GM10847 (cell line): ENCODE results near the gene PLCB1.

Experiments used
- POLR2A ChIP-seq: IDR thresholded peaks from 2 replicates; pipeline ENCODE4 v1.6.1; 2011; ENCODE audit not compliant: insufficient read length; ENCODE audit errors: extremely low read depth

The PLCB1 gene

GRCh38 chr20:8862092-8862491 lies 730.0 kb downstream of the PLCB1 start:
- no peak for TF ChIP-seq POLR2A

GRCh38 chr20:8865636-8866035 lies 733.6 kb downstream of the PLCB1 start:
- TF ChIP-seq POLR2A = no peak

GRCh38 chr20:8867038-8867740 lies 735.1 kb downstream of the PLCB1 start:
- no peak for TF ChIP-seq POLR2A

GRCh38 chr20:8870652-8871051 lies 738.6 kb downstream of the PLCB1 start:
- TF ChIP-seq POLR2A = no peak

DNA sequence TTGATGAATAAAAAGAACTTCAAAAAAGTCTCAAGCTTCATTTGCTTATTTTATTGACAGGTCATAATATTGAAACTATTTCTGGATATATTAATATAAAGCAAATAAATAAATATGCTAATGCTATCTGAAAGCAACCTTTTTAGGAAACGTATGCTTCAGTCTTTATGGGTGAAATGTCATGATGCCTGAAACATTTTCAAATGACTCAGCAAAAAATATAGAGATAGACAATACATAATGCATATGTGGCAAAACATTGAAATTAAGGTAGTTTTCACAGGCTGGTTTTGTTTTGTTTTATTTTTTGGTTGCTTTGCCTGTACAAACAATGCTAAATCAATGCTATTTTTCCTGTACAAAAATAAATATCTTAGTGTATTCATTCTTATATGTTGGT lies 742.4 kb downstream of the PLCB1 start:
- TF ChIP-seq POLR2A = no peak

DNA sequence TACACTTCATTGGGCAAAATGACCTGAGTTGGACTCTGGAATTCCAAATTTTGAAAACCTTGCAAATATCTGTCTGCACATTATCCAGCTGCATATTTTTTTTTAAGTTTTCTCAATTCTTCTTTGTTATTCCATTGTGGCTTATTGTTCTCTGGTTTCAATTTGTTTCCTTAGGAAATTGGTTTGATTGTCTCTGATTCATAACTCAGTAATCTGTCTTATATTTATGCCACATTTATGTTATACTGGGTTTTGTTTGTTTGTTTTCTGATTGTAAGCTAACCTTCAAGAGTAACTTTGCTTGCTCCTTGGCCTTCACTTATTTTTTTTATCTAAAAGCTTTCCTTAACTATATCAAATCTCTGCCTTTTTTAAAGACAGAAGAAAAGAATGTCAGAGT lies 743.5 kb downstream of the PLCB1 start:
- no peak for TF ChIP-seq POLR2A

GRCh38 chr20:8876366-8876765 lies 744.3 kb downstream of the PLCB1 start:
- no peak for TF ChIP-seq POLR2A

- no peak for TF ChIP-seq POLR2A
Observed at GRCh38 chr20:8877294-8877693, 745.2 kb downstream of the PLCB1 start.

DNA sequence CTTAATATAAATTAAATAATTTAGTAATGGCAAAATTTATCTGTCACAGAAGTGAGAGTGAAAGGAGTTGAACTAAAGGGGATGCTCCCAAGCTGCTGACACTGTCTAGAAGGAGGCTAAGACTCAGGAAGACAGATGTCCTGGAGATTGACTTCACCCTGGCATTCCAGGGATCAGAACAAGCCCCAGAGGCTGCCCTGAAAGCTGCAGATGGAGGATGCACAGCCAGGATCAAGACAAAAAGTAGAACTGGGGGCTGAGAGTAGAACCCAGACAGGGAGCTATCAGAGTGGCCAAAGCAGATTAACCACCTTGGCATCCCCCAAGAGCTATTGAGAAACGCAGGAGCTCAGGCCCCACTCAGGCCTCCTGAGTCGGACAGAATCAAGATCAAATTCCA lies 747.6 kb downstream of the PLCB1 start:
- no peak for TF ChIP-seq POLR2A

DNA sequence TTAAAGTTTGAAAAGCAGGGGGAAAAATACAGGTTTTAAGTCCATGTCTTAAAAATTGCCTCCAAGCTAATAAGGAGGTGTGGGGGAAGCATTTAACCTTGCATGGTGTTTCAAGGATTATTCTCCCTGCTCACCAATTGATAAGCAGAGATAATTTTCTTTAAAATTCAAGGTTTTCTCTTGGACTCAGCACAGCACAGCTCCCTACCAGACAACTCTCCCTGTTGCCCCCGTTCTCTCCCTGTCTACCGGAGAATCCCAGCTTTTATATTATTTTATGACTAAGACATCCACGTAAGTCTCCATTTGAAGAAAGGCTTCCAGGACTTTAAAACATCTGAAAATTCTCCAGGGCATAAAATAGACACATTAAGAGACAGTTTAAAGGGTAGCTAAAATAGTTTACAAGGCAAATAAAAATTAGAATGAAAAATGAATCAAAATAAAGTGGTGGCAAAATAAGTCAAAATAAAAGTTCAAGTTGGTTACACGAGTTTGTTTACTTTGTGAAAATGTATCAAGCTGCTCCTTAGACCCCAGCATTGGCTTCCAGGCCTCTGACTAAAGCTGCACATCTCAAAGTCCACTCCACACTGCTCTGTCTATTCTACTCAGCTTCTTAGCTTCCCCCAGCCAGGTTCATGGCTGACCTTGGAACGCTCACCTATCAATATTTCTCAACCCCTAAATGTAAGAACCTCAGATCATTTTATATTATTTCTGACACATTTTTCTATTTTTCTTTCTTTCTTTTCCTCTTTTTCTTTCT lies 748.2 kb downstream of the PLCB1 start:
- no peak for TF ChIP-seq POLR2A

DNA sequence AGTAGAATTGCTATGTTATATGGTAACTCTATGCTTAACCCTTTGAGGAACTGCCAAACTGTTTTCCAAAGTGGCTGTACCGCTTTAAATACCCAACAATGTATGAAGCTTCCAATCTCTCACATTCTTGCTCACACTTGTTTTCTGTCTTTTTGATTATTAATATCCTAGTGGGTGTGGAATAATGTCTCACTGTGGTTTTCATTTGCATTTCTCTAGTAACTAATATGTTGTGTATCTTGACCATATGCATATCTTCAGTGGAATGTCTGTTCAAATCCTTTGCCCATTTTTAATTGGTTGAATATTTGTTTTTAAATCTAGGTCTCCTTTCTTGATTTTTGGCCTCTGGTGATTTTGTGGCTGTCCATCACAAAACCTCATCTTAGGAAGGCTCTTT lies 759.0 kb downstream of the PLCB1 start:
- no peak for TF ChIP-seq POLR2A

- TF ChIP-seq POLR2A = no peak
Observed at GRCh38 chr20:8895472-8895871, 763.4 kb downstream of the PLCB1 start.

DNA sequence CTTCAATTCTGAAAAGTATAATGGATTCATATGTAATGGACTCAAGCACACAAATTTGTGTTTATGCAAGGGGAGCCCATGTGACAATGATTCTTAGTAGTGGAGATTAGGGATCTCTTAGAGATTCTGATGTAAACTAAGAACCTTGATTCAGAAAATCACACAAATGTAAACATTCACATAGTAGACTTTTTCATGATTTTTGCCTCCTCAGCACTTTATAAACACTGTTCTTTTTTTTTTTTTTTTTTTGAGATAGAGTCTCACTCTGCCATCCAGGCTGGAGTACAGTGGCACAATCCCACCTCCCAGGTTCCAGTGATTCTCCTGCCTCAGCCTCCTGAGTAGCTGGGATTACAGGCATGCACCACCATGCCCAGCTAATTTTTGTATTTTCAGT lies 766.8 kb downstream of the PLCB1 start:
- TF ChIP-seq POLR2A = no peak

DNA sequence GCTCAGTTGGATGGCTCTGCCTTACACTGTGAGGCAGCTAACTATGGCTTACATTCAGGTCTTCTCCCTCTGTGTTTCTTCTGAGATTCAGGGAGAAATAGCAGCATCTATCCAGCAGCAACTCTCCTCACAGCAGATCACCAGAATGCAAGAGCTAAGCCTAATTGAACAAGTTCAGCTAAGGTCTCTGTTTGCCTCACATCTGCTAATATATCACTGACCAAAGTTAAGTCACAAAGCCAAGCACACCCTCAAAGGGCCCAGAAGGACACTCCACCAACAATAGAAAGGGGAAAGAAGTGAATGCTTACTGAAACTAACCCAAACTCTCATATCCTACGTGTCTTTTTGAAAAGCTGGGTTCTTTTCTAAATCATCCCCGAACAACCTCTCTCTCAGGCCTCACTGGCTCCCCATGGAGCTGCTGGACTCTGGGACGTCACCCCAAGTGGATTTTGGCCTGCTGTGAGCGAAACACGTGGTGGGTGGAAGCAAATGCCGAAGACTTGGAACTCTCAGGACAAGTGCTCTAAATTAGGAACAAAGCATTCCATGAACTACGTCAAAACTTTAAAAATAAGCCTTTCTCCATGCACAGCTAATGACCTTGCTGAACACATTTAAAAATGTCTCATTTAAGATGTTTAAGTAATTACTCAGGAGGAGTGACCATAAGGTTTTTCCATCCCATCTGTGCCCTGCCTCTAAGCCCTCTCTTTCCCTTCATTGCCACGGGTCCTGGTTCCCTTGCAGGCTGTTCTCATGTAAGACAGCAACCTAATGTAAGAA lies 769.4 kb downstream of the PLCB1 start:
- TF ChIP-seq POLR2A = no peak

DNA sequence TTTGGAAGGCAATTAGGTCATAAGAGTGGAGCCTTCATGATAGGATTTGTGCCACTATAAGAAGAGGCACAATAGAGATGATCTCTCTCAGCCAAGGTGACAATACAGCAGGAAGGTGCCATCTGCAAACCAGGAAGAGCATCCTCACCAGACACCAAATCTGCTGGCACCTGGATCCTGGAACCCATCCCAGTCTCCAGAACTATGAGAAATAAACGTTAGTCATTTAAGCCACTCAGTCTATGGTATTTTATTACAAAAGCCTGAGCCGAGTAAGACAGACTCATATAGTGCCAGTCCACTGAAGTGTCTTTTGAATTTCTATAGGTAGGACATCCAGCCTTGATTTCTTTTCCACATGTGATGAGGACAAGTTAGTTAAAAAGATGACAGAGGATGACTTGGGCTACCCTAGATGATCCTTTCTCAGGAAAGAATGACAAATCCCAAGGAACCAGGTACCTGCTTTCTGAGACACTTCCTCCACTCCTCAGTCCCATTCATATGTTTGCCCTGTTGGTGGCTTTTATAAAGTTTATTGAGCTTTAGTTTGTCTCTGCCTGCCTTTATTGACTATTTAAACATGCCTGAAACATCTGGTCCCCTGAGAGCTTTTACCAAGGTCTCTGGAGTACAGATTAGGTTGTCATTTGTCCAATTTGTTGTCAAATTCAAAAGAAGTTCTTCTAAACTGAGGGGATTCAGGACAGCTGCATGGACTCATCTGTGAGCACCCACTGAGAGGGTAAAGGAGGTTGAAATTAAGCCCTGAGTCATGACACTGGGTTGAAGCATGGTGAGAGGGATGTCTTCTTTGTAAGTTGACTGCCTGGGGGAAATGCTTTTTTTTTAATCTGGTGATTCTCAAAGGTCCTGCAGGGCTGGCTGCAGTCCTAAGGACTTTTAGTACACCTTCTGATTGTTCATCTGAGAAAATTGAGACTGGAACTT lies 771.9 kb downstream of the PLCB1 start:
- no peak for TF ChIP-seq POLR2A
